ENCODE results near the gene TCN2.

DNA sequence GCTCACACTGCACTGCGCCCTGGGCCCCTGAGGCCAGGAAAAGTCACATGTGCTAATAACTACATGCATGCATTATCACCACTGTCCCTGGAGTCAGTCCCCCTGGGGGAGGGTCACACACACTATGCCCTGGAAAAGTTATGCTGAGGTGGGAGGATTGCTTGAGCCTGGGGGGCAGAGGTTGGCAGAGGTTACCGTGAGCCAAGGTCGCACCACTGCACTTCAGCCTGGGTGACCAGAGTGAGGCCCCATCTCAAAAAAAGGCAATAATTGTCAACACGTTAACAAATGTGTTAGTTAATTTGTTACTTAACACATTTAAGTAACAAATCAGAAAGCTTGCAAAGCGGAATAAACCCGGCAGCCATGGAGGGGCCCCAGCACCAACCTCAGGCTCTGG, 47.1 kb upstream of the TCN2 start:
- TF ChIP-seq CTCF (IDR thresholded peaks at IDR 0.05) (no peak), POLR2A (IDR thresholded peaks at IDR 0.05) (no peak)

Measured in Peyer's patch (tissue), 4 donors.